ENCODE measurements around the gene TBC1D4.

- TF ChIP-seq CTCF (IDR thresholded peaks at IDR 0.05) (no peak), POLR2A (IDR thresholded peaks at IDR 0.05) (no peak)
Measured at GRCh38 chr13:75378301-75378700, 103.7 kb downstream of the TBC1D4 start.

Data from esophagus squamous epithelium (tissue), 4 donors.